DND-41 (cell line): ENCODE data around the gene ETFA.

ENCODE experiments used
- CTCF ChIP-seq: IDR thresholded peaks from 2 replicates; pipeline ENCODE4 v1.5.1; 2012; ENCODE audit warnings: borderline replicate concordance, low read length, moderate library complexity, mild to moderate bottlenecking; ENCODE audit not compliant: poor library complexity, severe bottlenecking; ENCODE audit errors: extremely low read depth
- EZH2 ChIP-seq: IDR thresholded peaks from 3 replicates; pipeline ENCODE4 v1.6.1; 2012; ENCODE audit warnings: borderline replicate concordance, low read depth, mild to moderate bottlenecking, moderate library complexity, low read length, inconsistent platforms; ENCODE audit not compliant: severe bottlenecking

DNA sequence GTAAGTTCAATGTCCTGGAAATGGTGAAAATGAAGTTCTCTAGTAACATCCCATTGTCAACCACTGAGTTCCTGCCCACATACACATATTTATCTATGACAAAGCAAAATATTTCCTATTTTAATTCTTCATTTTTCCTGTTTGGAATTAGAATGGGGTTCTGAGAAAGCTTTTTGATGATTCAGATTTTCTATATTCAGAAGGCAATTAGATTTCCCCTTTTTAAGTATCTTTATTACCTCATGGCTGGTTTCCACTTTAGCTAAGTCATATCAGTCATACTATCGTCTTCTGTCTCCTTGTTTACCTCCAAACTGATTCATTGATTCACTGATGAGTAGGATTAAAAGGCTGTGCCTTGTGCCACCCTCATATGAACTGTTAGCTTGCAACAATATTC is 17.9 kb downstream of the ETFA start:
- TF ChIP-seq CTCF (no peak), EZH2 (no peak)
